OCI-M1 (cell line): Measurements from ENCODE around the gene ACP3.
A peak's percentile ranks its signal among the peaks of the same experiment; 100 is the strongest.

Source experiments
- DNase-seq: peaks from one replicate; lab custom pipeline; 2025; lab: John Stamatoyannopoulos, UW

Gene ACP3

DNA sequence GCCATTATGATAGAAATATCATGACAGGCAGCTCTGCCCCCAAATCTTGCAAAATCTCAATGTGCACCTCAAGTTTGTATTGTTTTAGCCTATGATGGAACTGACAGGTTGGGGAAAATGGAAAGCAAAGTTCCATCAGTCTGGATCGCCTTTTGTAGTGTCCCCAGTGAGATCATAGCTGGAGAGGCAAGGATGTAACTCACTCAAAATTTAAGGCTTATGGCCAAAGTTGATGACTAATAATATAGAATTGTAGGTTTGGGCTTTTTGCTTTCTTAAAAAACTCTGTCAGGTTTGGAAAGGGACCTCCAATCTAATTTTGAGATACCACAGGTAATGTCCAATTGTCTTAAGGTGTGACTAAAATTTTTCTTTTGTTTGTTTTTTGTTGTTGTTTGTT lies 1.4 kb upstream of the ACP3 start:
- DNase-seq: no peak

DNA sequence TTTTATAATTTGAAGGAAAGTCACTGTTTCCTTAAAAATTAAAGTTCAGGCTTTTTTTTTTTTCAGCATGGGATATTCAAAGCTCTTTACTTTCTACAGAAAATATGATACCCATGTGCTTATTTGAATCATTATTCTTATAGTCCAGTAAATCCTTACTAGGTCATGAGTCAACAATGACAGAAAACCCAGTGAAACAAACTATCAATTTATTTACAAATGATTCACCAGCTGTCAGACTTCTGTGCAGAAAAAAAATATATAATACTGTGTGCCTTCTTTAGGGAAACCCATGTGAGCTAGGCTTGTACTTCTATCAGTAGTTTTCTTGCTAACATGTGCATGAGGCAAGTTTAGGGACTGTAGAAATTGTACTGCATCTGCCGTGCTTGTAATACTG lies 1.2 kb downstream of the ACP3 start:
- DNase-seq: peak; percentile 33

- DNase-seq: no peak
These were observed 4.1 kb downstream of the ACP3 start for GRCh38 chr3:132321304-132321703.

DNA sequence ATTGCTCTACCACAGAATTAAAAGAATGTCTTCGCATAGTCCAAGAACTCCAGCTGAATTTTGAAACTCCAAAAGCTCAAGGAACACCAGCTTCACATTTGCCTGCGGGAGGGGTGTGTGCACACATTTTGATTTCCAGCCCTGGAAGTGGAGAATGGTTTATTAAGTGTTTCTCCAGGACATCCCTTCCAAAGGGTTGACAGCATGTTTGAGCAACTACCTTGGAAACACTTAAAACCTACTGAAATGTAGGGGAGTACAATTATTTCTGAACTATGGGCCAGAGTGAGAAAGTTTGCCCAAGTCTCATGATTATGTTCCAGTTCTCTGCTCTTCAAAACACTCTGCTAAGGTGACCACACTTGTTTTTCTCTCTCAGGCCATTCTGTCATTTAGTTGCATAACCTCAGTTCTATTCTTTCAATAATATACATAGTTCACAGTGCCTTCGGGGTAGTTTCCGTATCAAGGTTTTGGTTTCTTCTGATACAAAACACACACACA lies 7.9 kb downstream of the ACP3 start:
- DNase-seq: no peak

- no peak for DNase-seq
These were observed 8.4 kb downstream of the ACP3 start for GRCh38 chr3:132325634-132326033.

GRCh38 chr3:132326251-132326650 lies 9.0 kb downstream of the ACP3 start:
- DNase-seq: no peak

GRCh38 chr3:132332082-132332481 lies 14.9 kb downstream of the ACP3 start:
- DNase-seq: no peak

DNA sequence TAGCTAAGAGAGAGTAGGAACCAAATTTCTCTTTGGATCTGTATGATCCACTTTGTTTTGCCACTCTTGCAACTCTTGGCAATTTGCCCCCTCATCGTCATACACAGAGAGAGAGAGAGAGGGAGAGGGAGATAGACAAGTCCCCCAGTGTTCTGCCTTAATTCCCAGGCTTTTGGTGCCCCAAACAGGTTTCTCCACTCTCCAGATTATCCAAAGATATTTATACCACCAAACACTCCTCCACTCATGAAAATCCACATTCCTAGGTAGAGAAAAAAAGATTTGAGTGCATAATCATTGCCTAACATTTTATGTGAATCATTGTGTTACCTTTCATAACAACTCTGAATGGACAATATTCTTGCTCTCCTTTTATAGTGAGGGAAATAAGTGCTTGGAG lies 15.3 kb downstream of the ACP3 start:
- no peak for DNase-seq

GRCh38 chr3:132341746-132342145 lies 24.5 kb downstream of the ACP3 start:
- DNase-seq: no peak

GRCh38 chr3:132342183-132342582 lies 25.0 kb downstream of the ACP3 start:
- no peak for DNase-seq

- no peak for DNase-seq
These were observed 25.4 kb downstream of the ACP3 start for GRCh38 chr3:132342610-132343009.

GRCh38 chr3:132343018-132343612 lies 25.9 kb downstream of the ACP3 start:
- peak; percentile 80 for DNase-seq

- no peak for DNase-seq
These were observed 27.6 kb downstream of the ACP3 start for GRCh38 chr3:132344666-132345280.

GRCh38 chr3:132346841-132347736 lies 29.9 kb downstream of the ACP3 start:
- DNase-seq: peak; percentile 4

GRCh38 chr3:132347811-132348210 lies 30.6 kb downstream of the ACP3 start:
- no peak for DNase-seq

DNA sequence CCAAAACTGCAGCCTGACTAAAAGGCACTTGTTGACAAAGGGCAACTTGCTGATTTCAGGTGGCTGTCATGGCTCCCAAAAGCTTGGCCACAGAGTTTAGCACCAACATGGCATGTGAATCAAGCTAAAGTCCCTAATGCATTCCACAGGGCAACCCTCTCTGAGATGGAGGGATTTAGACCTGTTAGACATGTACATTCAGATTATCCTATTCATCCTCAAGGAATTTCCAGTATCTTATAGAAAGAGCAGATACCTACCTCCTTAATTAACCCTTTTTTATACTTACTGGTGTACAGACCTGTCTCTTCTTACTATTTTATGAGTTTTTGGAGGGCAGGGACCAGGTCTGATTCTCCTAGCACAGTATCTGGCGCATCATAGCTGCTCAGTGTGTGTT lies 31.3 kb downstream of the ACP3 start:
- no peak for DNase-seq

DNA sequence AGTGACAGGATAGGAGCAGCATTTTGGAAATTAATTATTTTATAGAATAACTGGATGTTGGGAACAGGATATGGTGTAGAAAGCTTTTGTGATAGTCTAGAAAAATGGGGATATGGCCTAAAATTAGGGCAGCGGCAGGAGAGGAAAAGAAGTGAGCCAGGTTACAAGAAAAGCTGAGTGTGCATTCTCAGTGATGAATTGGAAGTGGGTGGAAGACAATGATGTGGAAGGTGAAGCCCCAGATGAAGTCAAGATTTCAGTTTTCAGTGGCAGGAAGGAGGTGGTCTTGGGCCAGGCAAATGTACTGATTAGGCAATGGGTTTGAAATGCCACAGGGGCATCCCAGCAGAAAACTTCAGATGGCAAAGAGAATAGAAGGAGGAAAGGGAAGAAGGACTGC lies 33.6 kb downstream of the ACP3 start:
- DNase-seq: no peak

DNA sequence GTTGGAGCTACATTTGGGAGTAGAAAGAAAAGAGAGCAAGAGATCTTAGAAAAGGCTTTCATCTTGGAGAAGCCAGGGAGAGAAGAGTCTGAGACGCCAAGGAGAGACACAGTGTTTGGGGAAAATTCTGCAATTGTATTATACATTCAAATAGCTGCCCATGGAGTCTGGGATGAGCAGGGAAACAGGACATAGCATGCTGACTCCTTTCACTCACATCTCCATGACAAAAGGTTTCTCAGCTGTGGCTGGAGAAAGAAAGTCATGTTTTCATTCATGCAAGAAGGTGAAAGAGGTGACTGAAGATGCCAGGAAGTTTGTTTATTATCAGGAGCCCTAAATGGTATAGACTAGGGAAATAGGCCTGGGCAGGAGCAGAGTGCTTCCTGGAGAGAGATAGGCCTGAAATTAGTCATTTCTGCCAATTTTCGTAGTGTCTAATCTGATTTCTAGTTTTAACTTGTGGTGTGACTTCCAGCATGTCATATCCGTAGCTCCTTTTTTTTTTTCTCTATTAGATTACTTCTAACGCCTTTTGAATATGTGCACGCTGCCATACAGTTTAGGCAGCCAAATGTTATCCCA lies 34.1 kb downstream of the ACP3 start:
- DNase-seq: peak; percentile 25

DNA sequence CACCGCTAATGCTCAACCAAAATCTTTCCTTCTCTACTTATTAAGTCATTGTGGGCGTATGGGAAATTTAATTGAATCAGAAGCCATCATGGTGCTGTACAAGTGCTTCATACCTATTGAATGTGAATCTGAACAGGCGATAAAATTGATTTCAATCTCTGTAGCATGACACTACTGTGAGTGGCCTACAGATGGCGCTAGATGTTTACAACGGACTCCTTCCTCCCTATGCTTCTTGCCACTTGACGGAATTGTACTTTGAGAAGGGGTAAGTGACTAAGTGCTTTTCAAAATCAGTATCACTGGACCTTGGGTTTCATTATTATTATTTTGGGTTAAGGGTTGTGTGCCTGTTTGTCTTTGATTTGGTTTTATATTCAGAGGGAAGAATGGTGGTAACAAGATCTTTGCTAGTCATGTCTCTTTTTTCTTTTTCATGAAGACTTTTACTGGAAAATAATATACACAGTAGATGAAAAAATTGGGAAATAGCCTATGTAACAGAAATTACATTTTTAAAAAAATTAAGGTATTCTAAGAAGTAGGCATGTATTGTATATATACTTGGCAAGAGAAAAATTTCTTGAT lies 35.4 kb downstream of the ACP3 start:
- DNase-seq: peak; percentile 83

DNA sequence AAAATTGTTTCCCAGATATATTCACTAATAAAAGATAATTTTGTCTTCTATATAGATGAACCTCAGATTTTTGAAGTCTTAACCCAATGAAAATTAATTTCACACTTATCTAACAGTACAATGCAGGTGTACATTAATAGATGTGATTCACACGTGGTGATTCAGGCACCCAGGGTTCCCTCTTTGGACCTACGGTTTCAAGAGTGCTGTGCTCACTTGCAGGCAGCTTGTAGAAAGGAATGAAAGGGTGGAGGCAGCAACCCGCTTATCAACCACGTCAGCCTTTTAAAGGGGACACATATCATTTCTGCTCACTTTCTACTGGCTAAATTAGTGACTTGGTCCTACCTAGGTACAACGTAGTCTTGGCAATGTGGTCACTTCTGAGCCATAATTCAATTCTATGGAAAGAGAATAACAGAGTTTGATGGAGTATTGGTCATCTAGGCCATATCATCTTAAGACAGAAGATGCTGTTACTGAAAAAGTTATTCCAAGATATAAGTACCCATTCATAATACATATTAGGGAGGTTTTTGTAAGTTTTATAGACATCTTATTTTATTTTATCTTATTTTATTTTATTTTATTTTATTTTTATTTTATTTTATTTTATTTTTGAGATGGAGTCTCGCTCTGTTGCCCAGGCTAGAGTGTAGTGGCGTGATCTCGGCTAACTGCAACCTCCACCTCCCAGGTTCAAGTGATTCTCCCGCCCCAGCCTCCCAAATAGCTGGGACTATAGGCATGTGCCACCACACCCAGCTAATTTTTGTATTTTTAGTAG lies 37.9 kb downstream of the ACP3 start:
- no peak for DNase-seq

GRCh38 chr3:132356568-132356967 lies 39.4 kb downstream of the ACP3 start:
- no peak for DNase-seq
